Stimulated activated CD4-positive, alpha-beta T cell treated with anti-CD3 and anti-CD28 coated beads, Interleukin-4, amount 100 ng/mL, for 1 hour (primary cell): ENCODE data around the gene ATP9A.
A peak's percentile ranks its signal among the peaks of the same experiment; 100 is the strongest.
"Not testable (repeated sequence)": the region's sequence is repeated elsewhere in the genome, so short reads cannot be mapped to it uniquely, and the experiment has no call there.

Experiments used
- DNase-seq: peaks from one replicate; pipeline ENCODE4 v3.0.0-alpha.2; 2020

Gene ATP9A

GRCh38 chr20:51653226-51653625 is 115.0 kb downstream of the ATP9A start:
- DNase-seq, result no peak

- no peak for DNase-seq
Observed at GRCh38 chr20:51651921-51652549, 116.2 kb downstream of the ATP9A start.

GRCh38 chr20:51650685-51651134 is 117.5 kb downstream of the ATP9A start:
- no peak for DNase-seq

GRCh38 chr20:51648571-51648947 is 119.6 kb downstream of the ATP9A start:
- DNase-seq, result no peak

- no peak for DNase-seq
Observed at GRCh38 chr20:51647674-51648570, 120.3 kb downstream of the ATP9A start.

- DNase-seq, result not testable (repeated sequence)
Observed at GRCh38 chr20:51643810-51644209, 124.4 kb downstream of the ATP9A start.

- no peak for DNase-seq
Observed at GRCh38 chr20:51643390-51643789, 124.8 kb downstream of the ATP9A start.

GRCh38 chr20:51641866-51642265 is 126.3 kb downstream of the ATP9A start:
- DNase-seq, result no peak

- no peak for DNase-seq
Observed at GRCh38 chr20:51640743-51641142, 127.4 kb downstream of the ATP9A start.

GRCh38 chr20:51639206-51639832 is 128.9 kb downstream of the ATP9A start:
- DNase-seq, result peak; percentile 61

GRCh38 chr20:51637241-51637640 is 130.9 kb downstream of the ATP9A start:
- DNase-seq, result no peak

GRCh38 chr20:51636123-51636522 is 132.1 kb downstream of the ATP9A start:
- DNase-seq, result peak; percentile 13

- DNase-seq, result no peak
Observed at GRCh38 chr20:51635680-51636079, 132.5 kb downstream of the ATP9A start.

- DNase-seq, result no peak
Observed at GRCh38 chr20:51634877-51635276, 133.3 kb downstream of the ATP9A start.

GRCh38 chr20:51634257-51634656 is 133.9 kb downstream of the ATP9A start:
- no peak for DNase-seq

- DNase-seq, result no peak
Observed at GRCh38 chr20:51633430-51633829, 134.8 kb downstream of the ATP9A start.

GRCh38 chr20:51631953-51632352 is 136.2 kb downstream of the ATP9A start:
- DNase-seq, result no peak

GRCh38 chr20:51631011-51631950 is 136.9 kb downstream of the ATP9A start:
- no peak for DNase-seq

GRCh38 chr20:51629399-51630058 is 138.7 kb downstream of the ATP9A start:
- no peak for DNase-seq

GRCh38 chr20:51628533-51629398 is 139.4 kb downstream of the ATP9A start:
- no peak for DNase-seq

- no peak for DNase-seq
Observed at GRCh38 chr20:51627586-51627985, 140.6 kb downstream of the ATP9A start.
